ENCODE results near the gene SOX8.
"Not testable (repeated sequence)": the region's sequence is repeated elsewhere in the genome, so short reads cannot be mapped to it uniquely, and the experiment has no call there.

Gene SOX8

DNA sequence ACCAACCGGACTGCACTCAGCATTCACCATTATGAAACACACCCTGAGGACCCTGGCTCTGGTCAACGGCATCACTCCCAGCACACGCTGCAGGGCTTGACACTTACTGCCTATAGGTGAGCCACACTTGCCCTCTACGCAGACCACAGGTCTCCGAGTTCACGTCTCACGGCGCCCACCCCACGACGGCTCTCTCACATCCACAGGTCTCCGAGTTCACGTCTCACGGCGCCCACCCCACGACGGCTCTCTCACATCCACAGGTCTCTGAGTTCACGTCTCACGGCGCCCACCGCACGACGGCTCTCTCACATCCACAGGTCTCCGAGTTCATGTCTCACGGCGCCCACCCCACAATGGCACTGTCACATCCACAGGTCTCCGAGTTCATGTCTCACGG is 25.8 kb upstream of the SOX8 start:
- DNase-seq (ENCODE audit: low spot score): not testable (repeated sequence)

DNA sequence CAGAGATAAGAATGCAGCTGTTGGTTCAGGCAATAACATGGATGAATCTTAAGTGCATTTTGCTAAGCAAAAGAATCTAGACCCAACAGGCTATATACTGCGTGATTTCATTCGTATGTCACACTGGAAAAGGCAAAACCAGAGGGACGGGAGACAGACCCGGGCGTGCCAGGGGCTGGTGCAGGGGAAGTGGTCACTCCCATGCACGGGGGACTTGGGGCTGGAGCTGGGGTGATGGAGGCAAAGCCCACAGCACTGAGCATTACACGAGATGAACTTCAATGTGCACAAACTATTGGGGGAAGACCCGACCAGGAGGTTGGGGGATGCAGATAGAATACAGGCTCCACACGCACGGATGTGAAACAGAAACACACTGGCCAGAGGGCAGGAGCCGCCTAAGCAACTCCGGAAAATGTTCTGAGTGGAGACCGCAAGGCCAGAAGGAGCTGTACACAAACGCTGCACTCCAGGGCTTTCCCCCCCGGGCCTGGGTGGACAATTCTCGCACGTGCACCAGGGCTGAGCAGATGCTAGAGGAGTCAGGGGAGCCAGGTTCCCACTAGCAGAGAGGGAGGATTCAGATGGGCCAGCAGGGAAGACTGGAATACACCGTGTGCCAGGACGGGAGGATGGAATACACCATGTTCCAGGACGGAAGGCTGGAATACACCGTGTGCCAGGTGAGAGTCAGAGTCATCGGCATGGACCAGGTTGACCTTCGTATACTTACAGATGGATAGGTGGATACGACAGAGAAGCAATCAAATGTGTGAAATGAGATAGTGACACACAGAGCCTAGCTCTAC is 22.1 kb upstream of the SOX8 start:
- no peak for DNase-seq (ENCODE audit: low spot score)

DNA sequence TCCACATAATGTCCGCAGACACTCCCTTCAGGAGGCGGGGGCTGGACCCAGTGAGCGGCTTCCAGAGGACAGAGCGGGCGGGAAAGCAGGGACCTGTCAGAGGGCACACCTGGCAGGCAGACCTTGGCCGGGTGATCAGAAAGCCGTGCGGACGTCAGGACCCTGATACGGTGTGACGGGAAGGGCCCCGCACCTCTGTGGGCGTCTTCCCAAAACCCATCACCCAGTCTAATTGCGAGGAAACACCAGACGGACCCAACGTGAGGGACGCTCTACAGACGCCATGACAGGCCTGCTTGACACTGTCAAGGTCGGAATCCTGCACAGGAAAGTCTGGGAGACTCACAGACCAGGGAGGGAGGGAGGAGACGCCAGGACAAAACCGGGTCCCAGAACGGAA is 19.2 kb upstream of the SOX8 start:
- no peak for DNase-seq (ENCODE audit: low spot score)

DNA sequence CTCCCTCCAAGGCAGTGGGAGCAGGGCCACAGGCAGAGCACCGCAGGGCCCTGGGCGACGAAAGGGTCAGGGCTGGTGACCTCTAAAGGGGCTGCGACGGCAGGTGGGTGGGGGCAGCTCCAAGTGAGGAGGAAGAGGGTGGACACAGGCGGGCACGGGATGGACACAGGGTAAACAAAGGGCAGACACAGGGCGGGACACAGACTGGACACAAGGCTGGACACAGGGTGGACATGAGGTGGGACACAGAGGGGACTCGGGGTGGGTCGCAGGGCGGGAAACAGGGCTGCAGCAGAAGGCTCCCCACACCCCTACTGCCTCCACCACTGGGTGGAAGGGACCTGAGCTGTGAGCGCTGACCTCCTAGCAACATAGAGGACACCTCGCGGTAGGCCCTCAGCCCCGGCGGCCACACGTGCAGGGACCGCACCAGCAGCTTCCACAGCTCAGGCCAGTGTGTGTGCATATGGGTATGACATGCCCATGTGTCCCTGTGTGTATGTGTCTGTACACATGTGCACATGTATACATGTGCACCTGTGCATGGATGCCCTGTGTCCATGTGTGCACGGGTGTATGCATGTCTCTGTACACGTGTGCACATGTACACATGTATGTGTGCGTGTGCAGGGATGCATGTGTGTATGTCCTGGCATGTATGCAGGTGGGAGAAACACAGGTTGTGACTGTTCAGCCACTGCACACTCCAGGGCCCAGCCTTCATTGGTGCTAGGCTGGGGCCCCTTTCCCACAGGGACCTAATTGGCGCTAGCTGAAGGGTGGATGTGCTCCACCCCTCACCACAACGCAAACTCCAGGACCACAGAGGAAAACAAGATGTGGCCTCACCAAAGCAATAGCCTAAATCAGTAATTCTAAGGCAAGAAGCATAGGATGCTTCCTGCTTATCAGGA is 18.4 kb upstream of the SOX8 start:
- no peak for DNase-seq (ENCODE audit: low spot score)

DNA sequence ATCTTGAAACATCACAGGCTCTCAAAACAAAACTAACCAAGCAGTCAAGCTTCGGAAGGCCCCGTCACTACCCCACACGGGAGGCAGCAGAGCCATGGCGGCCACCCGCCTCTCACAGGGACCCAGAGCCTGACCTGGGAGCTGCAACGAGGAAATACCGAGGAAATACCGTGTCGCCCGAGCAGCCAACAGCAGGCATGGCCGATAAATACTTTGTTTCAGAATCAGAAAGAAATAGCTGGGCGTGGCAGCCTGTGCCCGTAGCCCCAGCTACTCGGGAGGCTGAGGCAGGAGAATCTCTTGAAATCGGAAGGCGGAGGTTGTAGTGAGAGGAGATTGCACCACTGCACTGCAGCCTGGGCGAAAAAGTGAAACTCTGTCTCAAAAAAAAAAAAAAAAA is 17.7 kb upstream of the SOX8 start:
- no peak for DNase-seq (ENCODE audit: low spot score)

DNA sequence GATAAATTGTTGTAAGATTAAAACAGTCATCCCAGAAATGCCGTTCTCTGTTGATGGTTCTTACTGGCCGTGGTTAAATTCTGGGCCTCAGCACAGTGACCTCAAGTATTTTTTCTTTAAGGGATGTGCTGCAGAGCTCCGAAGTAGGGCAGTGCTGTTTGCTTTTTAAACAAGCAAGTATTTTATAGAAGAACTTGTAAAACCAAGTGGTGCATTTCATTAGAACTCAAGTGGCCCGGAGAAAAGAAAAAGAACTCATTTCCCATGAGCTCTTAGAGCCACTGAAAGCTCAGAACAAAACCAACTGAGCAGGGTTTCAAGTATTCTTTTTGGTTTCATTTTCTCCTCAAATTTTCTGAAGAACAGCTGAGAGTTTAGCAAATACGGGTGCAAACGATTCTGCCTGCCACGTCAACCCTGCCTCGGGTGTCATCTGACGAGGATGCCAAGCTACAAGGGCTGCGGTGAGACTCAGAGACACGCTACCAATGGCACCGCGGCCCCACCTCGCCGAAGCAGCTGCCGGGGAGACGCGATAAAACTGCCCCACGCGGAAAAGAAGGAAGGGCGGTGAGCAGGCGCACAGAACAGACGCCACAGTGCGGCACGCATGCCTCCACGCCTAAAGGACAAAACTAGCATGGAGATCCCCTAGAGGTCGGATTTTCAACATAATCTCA is 17.1 kb upstream of the SOX8 start:
- no peak for DNase-seq (ENCODE audit: low spot score)

DNA sequence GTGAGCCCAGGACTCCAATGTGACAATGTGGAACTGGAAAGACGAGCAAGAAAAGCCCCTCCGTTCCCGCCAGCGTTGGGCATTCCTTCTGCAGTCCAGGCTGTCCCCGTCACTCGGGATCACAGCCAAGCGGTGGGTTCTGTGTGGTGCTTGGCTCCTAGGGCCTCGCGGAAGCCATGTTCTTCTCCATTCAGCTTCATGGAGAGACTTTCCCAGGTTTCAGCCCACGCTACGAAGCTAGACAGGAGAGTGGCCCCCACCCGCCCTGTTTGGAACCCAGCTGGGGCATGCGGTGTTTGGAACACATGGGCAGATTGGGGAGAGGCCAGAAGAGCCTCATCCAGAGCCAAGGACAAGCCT is 16.6 kb upstream of the SOX8 start:
- no peak for DNase-seq (ENCODE audit: low spot score)

DNA sequence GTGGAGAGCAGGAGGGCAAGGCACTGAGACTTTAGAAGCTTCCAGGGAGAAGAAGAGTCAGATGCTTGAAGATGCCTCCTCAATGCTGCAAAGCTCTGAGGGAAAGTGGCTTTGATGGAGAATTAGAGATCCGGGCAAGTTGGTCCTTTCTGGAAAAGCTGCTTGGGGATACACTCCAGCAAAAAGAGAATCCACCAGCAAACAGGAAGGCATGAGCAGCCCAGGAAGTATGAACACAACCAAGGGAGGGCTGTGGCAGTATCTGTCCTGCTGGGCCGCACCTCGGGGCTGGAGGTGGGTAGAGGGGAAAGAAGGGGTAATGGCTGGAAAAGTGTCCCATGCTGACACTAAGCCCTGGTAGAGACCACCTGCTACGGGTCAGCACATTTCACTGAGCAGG is 16.1 kb upstream of the SOX8 start:
- no peak for DNase-seq (ENCODE audit: low spot score)

DNA sequence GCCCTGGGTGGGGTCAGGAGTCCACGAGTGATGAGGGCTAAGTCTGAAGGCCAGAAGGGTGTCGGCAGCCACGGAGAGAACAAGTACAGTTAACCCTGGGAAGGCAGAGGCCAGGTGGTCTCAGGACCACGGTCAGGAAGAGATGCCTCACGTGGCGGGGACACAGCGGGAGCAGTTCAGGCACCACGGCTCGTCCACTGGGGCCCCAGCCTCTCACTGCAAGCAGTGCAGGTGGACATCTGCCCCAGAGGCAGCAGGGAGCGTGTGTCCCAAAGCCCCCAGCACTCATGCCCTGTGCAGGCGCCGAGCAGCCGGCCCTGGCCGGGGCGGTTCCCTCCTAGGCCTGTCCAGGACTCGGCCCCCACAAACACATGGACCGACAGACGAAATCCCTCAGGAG is 15.5 kb upstream of the SOX8 start:
- no peak for DNase-seq (ENCODE audit: low spot score)

DNA sequence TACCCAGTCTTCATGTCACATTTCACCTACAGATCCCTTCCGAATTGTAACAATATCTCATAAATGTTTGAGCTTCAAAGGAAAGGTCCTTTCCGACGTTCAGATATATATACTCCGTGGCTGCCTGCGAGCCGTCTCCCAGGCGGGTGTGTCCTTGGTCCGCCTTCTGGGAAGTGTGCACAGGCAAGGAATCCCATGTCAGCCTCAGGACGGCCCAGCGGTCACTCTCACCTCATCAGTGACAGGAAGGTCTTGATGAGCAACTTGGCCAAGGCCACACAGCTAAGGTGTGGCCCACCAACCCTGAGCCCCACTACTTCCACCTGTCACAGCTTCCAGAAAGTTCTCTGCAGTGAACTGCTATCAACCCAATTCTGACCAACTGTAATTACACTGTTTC is 15.1 kb upstream of the SOX8 start:
- no peak for DNase-seq (ENCODE audit: low spot score)

DNA sequence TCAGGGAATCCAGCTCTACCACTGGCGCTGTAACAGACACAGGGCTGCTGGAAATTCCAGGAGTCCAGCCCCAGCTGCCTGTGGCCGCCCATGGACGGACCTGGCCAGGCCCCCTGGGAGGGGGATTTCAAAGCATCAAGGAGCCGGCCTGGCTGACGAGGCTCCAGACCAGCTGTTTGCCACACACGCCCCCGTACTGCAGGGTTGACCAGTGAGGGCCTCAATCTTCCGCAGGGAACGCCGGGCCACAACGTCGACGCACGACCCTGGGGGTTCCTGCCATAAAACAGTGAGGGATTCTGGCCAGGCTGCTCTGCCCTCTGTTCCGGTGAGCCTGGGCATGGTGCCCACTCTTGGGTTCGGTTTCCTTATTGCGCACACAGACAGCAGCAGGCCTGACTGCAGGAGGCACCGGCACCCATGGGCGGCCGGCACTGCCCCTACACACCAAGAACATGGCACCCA is 14.5 kb upstream of the SOX8 start:
- DNase-seq (ENCODE audit: low spot score): no peak

DNA sequence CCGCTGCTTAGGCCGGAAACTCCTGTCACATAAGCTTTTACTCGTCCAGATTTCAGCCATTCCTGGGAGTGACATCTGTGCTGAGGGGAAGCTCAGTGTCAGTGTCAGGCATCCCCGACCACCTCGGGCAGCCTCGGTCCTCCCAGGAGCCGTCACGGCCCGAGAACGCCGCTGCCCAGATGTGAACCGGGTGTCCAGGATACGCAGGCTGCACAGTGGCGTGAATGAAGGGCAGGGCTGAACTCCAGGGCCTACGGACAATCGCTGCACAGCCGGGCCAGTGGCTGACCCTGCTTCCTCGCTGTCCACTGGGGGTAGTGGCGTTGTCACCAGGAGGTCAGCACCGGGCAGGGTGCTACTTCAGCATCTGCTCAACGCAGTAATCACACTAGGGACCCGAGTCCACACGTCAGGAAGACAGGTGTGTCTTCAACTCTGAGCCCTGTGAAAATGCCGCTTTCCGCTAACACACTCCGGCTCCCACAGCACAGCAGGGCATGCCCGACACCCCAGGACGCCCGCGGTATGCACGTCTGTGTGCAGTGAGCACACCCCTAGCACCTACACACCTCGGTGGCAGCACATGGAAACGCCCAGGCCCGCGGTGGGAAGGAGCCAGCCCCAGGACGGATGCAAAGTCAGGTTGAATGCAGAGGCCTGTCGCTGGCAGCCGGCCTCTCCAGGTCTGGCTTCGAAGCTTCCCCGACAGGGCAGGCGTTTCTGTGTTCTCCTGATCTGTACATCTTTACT is 13.8 kb upstream of the SOX8 start:
- DNase-seq (ENCODE audit: low spot score): no peak

DNA sequence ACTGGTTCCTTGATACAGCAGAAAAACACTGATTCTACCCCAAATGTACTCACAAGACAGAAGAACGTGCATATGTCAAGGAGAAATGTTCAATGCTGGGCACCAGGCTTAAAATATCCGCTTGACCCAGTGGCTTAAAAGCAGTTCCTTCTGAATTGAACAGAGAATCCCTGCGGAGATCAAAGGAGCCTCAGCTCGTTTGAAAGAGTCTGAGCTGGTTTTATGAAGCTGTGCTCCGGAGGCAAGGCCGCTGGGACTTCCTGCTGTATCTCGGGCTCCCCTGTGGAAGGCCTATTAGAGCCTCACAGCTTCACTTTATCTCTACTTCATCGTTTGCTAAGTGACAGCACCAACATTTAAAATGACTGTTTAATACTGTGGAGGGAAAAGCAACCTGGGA is 12.9 kb upstream of the SOX8 start:
- no peak for DNase-seq (ENCODE audit: low spot score)

DNA sequence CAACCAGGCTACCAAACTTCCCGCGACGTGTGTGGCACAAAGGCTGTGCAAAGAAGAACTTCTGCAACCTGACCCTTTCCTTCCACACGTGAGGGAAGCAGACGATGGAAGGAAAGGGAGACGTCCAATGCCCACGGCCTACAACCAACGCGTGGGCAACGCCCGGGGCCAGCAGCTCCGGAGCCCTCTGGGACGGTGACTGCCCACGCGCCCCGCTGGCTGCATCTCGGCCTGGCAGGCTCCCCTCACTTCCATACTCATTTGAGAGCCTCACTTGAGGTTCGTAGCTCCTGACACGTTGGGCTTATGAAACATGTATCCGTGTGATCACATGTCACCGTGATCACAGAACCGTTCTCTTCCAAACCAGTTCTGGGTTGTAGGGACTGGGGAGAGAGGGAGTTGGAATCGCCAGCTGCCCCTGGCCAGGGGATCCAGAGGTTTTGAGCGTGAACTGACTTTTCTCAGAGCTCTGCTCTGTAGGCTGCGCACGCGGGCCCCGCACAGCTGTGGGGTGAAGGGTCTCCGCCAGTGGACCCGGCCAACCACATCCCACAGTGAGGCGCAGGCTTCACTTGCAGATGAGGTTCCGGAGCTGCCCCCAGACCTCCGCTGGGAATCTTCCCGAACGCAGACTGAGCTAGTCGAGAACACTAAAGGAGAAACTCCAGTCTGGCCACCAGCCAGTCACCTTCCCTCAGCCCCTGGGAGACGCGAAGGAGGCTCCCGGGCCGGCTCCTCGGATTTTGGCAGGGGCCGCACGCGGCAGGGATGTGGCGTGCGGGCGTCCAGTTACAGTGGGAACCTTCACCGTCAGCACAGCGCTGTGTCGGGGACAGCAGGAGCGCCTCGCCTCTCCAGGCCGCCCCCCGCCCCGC is 11.8 kb upstream of the SOX8 start:
- no peak for DNase-seq (ENCODE audit: low spot score)

DNA sequence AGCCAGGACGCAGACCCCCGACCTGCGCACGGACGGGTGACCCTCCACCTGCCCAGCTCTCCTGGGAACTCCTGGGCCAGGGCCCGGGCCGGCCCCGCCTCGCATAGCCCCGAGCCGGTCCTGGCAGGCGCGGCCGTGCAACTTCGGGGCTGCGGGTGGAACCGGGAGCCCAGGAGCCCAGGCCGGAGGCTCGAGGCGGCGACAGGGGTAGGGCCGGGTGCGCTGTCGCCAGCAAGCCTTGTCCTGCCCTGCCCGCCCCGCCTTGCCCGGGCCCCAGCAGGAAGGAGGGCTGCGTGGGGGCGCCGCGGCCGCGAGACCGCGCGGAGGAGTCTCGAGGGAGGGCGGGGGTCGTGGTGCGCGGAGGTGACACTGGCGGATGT is 11.2 kb upstream of the SOX8 start:
- DNase-seq (ENCODE audit: low spot score): no peak

DNA sequence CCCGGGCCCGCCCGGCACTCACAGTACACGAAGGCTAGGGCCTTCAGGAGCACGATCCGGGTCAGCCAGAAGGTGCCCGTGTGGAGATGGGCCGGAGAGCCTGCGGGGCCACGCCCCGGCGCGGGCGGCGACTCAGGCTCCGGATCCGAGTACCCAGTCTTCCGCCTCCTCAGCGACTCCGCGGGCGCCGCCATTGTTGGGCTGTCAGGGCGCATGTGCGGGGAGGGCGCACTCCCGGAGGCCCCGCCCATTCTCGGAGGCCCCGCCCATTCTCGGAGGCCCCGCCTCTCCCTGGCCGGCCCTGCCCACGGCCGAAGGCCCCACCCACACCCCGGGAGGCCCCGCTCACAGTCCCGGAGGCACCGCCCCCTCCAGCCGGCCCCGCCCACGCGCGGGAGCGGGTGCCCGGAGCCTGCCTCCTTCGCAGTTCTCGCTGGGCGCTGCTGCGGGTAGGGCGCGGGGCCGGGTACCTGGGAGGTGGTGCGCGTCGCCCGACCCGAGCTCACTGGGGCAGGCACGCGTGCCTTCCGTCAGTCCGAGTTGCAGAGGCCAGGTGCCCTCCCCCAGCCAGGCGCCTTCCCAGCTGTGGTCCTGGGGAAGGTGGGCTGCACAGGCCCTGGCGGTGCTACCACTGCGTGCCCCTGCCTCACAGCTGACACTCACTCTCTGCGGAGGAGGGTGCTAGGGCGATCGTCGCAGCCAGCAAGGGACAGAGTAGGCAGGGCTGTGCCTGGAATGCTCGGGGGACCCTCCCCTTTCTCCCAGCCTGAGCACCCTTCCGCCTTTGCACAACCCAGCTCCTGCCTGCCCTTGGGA is 10.6 kb upstream of the SOX8 start, which contains the start of gene LMF1:
Gene LMF1, minus strand, starts transcription at position 219 of the 816 bp plus-strand sequence. Its CDS starts 4 bp downstream, at position 215.
- peak; percentile 94 for DNase-seq (ENCODE audit: low spot score)

DNA sequence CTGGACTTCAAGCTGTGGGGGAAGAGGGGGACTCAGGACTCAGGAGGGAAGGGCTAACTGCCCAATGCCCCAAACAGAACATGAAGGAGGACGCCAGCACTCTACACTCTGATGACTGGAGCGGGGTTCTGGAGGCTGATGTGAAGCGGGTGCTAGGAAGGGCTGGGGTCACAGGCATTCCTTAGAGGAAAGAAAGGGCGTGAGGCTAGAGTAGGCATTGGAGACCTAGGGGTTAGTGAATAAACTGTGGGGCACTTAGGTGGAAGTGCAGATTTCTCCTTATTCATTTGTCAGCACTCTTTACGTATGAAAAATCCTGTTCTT is 10.0 kb upstream of the SOX8 start:
- DNase-seq (ENCODE audit: low spot score): no peak

DNA sequence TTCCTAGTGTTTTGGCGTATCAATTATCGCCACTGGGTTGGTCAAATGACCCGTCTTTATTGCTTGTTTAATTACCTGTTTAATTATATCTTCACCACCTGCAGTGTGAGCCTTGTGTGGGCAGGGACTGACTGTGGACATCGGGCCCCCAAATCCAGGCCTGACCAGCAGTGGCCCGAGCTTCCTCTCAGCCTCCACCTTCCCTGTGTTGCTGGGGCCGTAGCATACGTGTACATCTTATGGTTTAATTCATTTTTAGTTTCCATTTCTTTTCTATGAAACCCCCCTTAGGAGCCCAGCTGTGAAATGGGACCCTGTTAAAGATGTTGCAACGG is 9.6 kb upstream of the SOX8 start:
- DNase-seq (ENCODE audit: low spot score): no peak

DNA sequence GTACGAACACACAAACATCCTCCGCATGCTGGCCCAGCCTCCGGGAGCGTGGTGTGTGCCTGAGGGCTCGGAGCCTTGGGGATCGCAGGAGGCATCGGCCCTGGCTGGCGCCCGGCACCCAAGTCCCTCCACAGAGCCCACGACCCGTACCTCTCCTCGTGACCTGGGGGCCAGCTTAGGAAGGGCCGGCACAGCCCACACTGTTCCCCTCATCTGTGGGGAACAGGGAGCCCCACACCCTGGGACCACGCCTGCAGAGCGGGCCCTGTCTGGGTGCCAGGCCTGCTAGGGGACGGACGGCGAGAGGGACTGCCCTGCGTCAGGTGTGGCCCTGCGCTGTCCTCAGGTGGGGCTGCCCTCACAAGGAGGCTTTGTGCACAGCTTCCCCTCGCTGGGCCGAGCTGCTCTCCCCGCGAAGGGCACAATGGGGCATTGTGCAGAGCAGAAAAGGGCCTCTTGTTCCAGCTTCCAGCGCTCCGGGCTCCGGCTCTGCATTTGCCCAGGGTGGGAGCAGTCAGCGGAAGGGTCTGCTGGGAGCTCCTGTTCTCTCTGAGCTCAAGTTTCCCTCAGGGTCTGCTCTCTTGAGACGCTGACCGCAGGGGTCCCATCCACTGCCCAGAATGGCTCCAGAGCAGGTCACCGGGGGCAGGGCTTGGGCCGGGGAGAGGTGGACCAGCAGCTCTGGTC is 9.1 kb upstream of the SOX8 start:
- no peak for DNase-seq (ENCODE audit: low spot score)

DNA sequence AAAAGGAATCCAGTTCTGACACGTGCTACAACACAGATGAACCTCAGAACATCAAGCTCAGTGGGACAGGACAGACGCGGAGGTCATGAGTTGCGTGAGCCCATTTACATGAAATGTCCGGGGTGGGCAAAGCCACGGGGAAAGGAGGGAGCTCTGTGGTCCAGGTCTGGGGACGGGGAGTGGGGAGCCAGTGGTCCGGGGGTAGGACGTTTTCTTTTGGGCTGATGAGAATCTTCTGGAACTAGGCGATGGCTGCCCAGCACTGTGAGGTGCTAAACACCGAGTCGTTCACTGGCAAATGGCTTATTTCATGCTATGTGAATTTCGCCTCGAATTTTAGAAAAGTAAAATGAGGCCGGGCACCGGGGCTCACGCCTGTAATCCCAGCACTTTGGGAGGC is 8.2 kb upstream of the SOX8 start:
- no peak for DNase-seq (ENCODE audit: low spot score)

Data from hematopoietic multipotent progenitor cell treated with erythropoietin and hydrocortisone succinate and interleukin-3 and kit ligand, for 15 days (in vitro differentiated cells).